ENCODE data around the gene DNASE2.

DNASE2 gene

GRCh38 chr19:12886651-12886968 is 5.4 kb upstream of the DNASE2 start:
- DNase-seq = no peak

- no peak for DNase-seq
Measured at GRCh38 chr19:12885749-12886650, 4.8 kb upstream of the DNASE2 start.

GRCh38 chr19:12884926-12885748 is 3.9 kb upstream of the DNASE2 start:
- DNase-seq = peak; percentile 66

GRCh38 chr19:12884627-12884925 is 3.3 kb upstream of the DNASE2 start:
- no peak for DNase-seq

- no peak for DNase-seq
Measured at GRCh38 chr19:12884202-12884601, 3.0 kb upstream of the DNASE2 start.

GRCh38 chr19:12882589-12882988 is 1.3 kb upstream of the DNASE2 start:
- DNase-seq = no peak

- DNase-seq = no peak
Measured at GRCh38 chr19:12880551-12881171, 588 bp downstream of the DNASE2 start.

- no peak for DNase-seq
Measured at GRCh38 chr19:12875086-12875485, 6.2 kb downstream of the DNASE2 start.

GRCh38 chr19:12873891-12874745 is 7.1 kb downstream of the DNASE2 start:
- no peak for DNase-seq

GRCh38 chr19:12872941-12873890 is 8.0 kb downstream of the DNASE2 start:
- DNase-seq = no peak

GRCh38 chr19:12872255-12872654 is 9.0 kb downstream of the DNASE2 start:
- DNase-seq = no peak

GRCh38 chr19:12871681-12872080 is 9.6 kb downstream of the DNASE2 start:
- DNase-seq = no peak

- no peak for DNase-seq
Measured at GRCh38 chr19:12868540-12869112, 12.6 kb downstream of the DNASE2 start.

- no peak for DNase-seq
Measured at GRCh38 chr19:12867120-12868099, 13.8 kb downstream of the DNASE2 start.

GRCh38 chr19:12866416-12867119 is 14.7 kb downstream of the DNASE2 start:
- no peak for DNase-seq

GRCh38 chr19:12865746-12866415 is 15.4 kb downstream of the DNASE2 start:
- DNase-seq = no peak

GRCh38 chr19:12864721-12865715 is 16.2 kb downstream of the DNASE2 start:
- no peak for DNase-seq

Measured in NCI-H748 treated with DMSO at 0.1 percent for 48 hours (cell line).